Natural killer cell (primary cell): ENCODE measurements around the gene ZFAND2A. TPM values are rescaled to one million over a fixed set of nuclear protein-coding genes. Genes with fewer than 3 reads are reported as not detected.

ENCODE experiments used
- ATAC-seq, 3 donors: fragments of 150-1000 bp in 2 of 3; fragments of 200-7000 bp in 1 of 3; cut with Tn5 transposase; 1 replicate in 1 of 3; 2 replicates in 2 of 3; pipeline ENCODE4 v1.10.0; 2021; ENCODE audit warnings: mild to moderate bottlenecking in 2 of 3, moderate library complexity in 2 of 3
- DNase-seq, 2 donors: peaks; one replicate each; pipeline versions ENCODE4 v3.0.0 to v3.0.0-alpha.2; 2013 to 2021; ENCODE audit warnings: mixed read lengths in 1 of 2
- H3K27ac ChIP-seq: one replicate; pipeline ENCODE4 v1.5.1; 2013; ENCODE audit warnings: mild to moderate bottlenecking, low read length
- H3K27me3 ChIP-seq: one replicate; pipeline ENCODE4 v1.6.1; 2013; ENCODE audit warnings: low read length; ENCODE audit not compliant: control insufficient read depth, insufficient read depth
- H3K36me3 ChIP-seq: one replicate; pipeline ENCODE4 v1.6.1; 2013; ENCODE audit warnings: low read length; ENCODE audit not compliant: control insufficient read depth, insufficient read depth
- H3K4me1 ChIP-seq: one replicate; pipeline ENCODE4 v1.6.1; 2013; ENCODE audit warnings: low read length; ENCODE audit not compliant: control insufficient read depth, insufficient read depth
- H3K4me3 ChIP-seq: one replicate; pipeline ENCODE4 v1.5.1; 2013; ENCODE audit warnings: low read length
- H3K9me3 ChIP-seq: one replicate; pipeline ENCODE4 v1.6.1; 2013; ENCODE audit warnings: low read length; ENCODE audit not compliant: control insufficient read depth, insufficient read depth
- H3K27ac Mint-ChIP-seq, 2 donors: one replicate each; pipeline ENCODE4 v1.8.0; 2022; ENCODE audit warnings: mild to moderate bottlenecking in 2 of 2, mixed read lengths in 2 of 2, moderate library complexity in 1 of 2
- H3K27me3 Mint-ChIP-seq, 2 donors: one replicate each; pipeline ENCODE4 v1.8.0; 2022; ENCODE audit warnings: low read depth in 2 of 2, mixed read lengths in 2 of 2
- H3K36me3 Mint-ChIP-seq: one replicate; pipeline ENCODE4 v1.8.0; 2022; ENCODE audit warnings: mixed read lengths
- H3K4me1 Mint-ChIP-seq, 2 donors: one replicate each; pipeline ENCODE4 v1.8.0; 2022; ENCODE audit warnings: mixed read lengths in 2 of 2
- H3K4me3 Mint-ChIP-seq: one replicate; pipeline ENCODE4 v1.8.0; 2022; ENCODE audit warnings: mild to moderate bottlenecking, moderate library complexity, mixed read lengths
- H3K9me3 Mint-ChIP-seq, 2 donors: one replicate each; pipeline ENCODE4 v1.8.0; 2022; ENCODE audit warnings: mixed read lengths in 2 of 2
- CTCF ChIP-seq: fragments of 200-600 bp; IDR thresholded peaks from one replicate; pipeline ENCODE4 v1.8.0; 2022; ENCODE audit warnings: antibody characterized with exemption
- WGBS: methylation state at CpG from one replicate; pipeline ENCODE4 v1.1.7; 2013; ENCODE audit warnings: missing lambda C conversion rate; ENCODE audit not compliant: insufficient coverage; 5-methylcytosine and 5-hydroxymethylcytosine counted together
- intact Hi-C: fragments of 100-400 bp; cut with micrococcal nuclease; formaldehyde crosslinking; loops from one replicate; pipeline ENCODE4 v1.14.2; 2022
- total RNA-seq, 4 donors: library from RNA; stranded (reverse); fragments of 120-200 nt in 1 of 4; gene quantifications; one replicate each; pipeline versions ENCODE4 v1.2.3 to v1.2.4, GENCODE V29; 2013 to 2022

ZFAND2A gene
- total RNA-seq, 3 donors from 2014 or later (not counting 1 experiment from before 2014, with no cell fraction given) = 99.1 to 122 (median 106) TPM

GRCh38 chr7:1129431-1129830 is 30.6 kb downstream of the ZFAND2A start:
- Histone ChIP-seq H3K4me3 (no peak overlapping the region), H3K27ac (no peak overlapping the region), H3K27me3 (no peaks in the 10 kb centered on the region), H3K36me3 (peaks cover 4% of the 10 kb centered on the region), H3K9me3 (no peaks in the 10 kb centered on the region), H3K4me1 (no peaks in the 10 kb centered on the region)
- Mint-ChIP-seq H3K4me3 (no peak overlapping the region), H3K9me3 (no peaks in the 10 kb centered on the region), H3K27me3 (no peaks in the 10 kb centered on the region), H3K27ac (no peak overlapping the region), H3K4me1 (no peaks in the 10 kb centered on the region), H3K36me3 (no peaks in the 10 kb centered on the region)
- DNase-seq = no peak
- no peak for TF ChIP-seq CTCF
- ATAC-seq = no peak
- intact Hi-C loops = no loop called here
- 96% methylated on average over 13 of the region's 13 CpGs for WGBS

GRCh38 chr7:1127001-1127400 is 33.0 kb downstream of the ZFAND2A start:
- no peak for TF ChIP-seq CTCF
- Histone ChIP-seq H3K27ac (no peak overlapping the region), H3K4me1 (no peaks in the 10 kb centered on the region), H3K9me3 (no peaks in the 10 kb centered on the region), H3K36me3 (peaks cover 4% of the 10 kb centered on the region), H3K4me3 (no peak overlapping the region), H3K27me3 (no peaks in the 10 kb centered on the region)
- H3K36me3 Mint-ChIP-seq = no peaks in the 10 kb centered on the region
- H3K9me3 Mint-ChIP-seq = no peaks in the 10 kb centered on the region
- no peak overlapping the region for H3K4me3 Mint-ChIP-seq
- DNase-seq (no peak), ATAC-seq (no peak)
- no peaks in the 10 kb centered on the region for H3K4me1 Mint-ChIP-seq
- WGBS = 96% methylated on average over 7 of the region's 7 CpGs
- H3K27me3 Mint-ChIP-seq = no peaks in the 10 kb centered on the region
- H3K27ac Mint-ChIP-seq = no peak overlapping the region
- intact Hi-C loops = no loop called here

- Histone ChIP-seq H3K9me3 (no peaks in the 10 kb centered on the region), H3K27ac (no peak overlapping the region), H3K4me3 (no peak overlapping the region), H3K36me3 (peaks cover 4% of the 10 kb centered on the region), H3K4me1 (no peaks in the 10 kb centered on the region), H3K27me3 (no peaks in the 10 kb centered on the region)
- intact Hi-C loops = no loop called here
- H3K4me3 Mint-ChIP-seq = no peak overlapping the region
- no peaks in the 10 kb centered on the region for H3K9me3 Mint-ChIP-seq
- TF ChIP-seq CTCF = no peak
- ATAC-seq = no peak
- H3K36me3 Mint-ChIP-seq = no peaks in the 10 kb centered on the region
- H3K4me1 Mint-ChIP-seq = no peaks in the 10 kb centered on the region
- 96% methylated on average over 16 of the region's 16 CpGs for WGBS
- DNase-seq = no peak
- no peak overlapping the region for H3K27ac Mint-ChIP-seq
- no peaks in the 10 kb centered on the region for H3K27me3 Mint-ChIP-seq
These were observed 34.4 kb downstream of the ZFAND2A start for GRCh38 chr7:1125603-1125969.

- Mint-ChIP-seq H3K4me3 (no peak overlapping the region), H3K27ac (no peak overlapping the region), H3K9me3 (no peaks in the 10 kb centered on the region), H3K27me3 (no peaks in the 10 kb centered on the region), H3K4me1 (no peaks in the 10 kb centered on the region), H3K36me3 (no peaks in the 10 kb centered on the region)
- Histone ChIP-seq H3K27ac (no peak overlapping the region), H3K4me1 (no peaks in the 10 kb centered on the region), H3K4me3 (no peak overlapping the region), H3K36me3 (peaks cover 4% of the 10 kb centered on the region), H3K27me3 (no peaks in the 10 kb centered on the region), H3K9me3 (no peaks in the 10 kb centered on the region)
- no peak for DNase-seq
- intact Hi-C loops = no loop called here
- no peak for ATAC-seq
- TF ChIP-seq CTCF = no peak
- WGBS = 87% methylated on average over 23 of the region's 23 CpGs
These were observed 35.0 kb downstream of the ZFAND2A start for GRCh38 chr7:1124816-1125602.
